HG03039 (cell line): ENCODE data around the gene SKI.

ENCODE experiments used
- ATAC-seq: cut with Tn5 transposase; IDR thresholded peaks from one replicate; pipeline ENCODE4 v1.9.1; 2021; ENCODE audit warnings: mild to moderate bottlenecking, moderate library complexity; ENCODE audit not compliant: unreplicated experiment

SKI gene

DNA sequence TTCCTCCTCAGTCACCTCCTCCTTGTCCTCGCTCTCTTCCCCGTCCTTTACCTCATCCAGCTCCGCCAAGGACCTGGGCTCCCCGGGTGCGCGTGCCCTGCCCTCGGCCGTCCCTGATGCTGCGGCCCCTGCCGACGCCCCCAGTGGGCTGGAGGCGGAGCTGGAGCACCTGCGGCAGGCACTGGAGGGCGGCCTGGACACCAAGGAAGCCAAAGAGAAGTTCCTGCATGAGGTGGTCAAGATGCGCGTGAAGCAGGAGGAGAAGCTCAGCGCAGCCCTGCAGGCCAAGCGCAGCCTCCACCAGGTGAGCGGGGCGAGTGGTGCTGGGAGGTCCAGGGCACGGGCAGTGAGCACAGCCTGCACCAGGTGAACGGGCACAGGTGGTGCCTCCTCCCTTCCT lies 76.2 kb downstream of the SKI start:
- ATAC-seq = no peak

DNA sequence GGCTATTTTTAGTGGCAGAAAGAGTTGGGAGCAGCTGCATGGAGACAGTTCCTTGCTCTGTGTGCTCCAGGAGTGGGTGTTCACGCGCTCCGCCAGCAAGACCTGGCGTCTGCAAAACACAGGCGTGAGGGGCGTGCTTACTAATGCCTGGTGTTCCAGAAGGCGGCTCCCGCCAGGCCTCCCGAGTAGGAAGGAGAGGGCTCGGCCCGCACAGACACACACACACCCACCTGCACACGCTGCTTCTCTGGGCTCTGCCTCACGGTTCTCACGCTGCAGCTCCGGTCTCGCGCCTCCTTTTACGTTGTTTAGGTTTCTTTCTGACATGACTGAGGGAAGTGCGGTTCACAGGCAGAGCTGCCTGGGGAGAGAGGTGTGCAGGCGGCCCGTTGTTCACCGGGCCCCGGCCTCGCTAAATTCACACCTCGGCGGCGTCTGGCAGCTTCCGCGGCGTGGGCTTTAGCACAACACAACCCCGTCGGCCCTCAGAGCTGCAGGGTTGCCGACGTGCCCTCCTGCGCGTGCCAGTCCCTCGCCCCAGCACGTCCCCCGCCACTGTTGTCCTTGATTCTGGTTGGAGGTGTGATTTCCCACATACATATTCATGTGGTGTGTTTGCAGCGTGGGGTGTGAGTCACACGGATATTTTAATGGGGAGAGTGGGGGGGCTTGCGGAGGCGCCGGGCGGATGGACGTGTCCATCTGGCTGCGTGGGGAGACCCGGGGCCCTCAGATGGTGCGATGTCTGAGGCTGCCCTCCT lies 77.0 kb downstream of the SKI start:
- no peak for ATAC-seq

GRCh38 chr1:2306151-2306978 lies 78.2 kb downstream of the SKI start:
- ATAC-seq = no peak

- ATAC-seq = no peak
Measured at GRCh38 chr1:2307064-2307605, 79.0 kb downstream of the SKI start.

- ATAC-seq = no peak
Measured at GRCh38 chr1:2307972-2308371, 79.9 kb downstream of the SKI start.

GRCh38 chr1:2308844-2309243 lies 80.7 kb downstream of the SKI start:
- ATAC-seq = no peak

- ATAC-seq = no peak
Measured at GRCh38 chr1:2310332-2311183, 82.4 kb downstream of the SKI start.

DNA sequence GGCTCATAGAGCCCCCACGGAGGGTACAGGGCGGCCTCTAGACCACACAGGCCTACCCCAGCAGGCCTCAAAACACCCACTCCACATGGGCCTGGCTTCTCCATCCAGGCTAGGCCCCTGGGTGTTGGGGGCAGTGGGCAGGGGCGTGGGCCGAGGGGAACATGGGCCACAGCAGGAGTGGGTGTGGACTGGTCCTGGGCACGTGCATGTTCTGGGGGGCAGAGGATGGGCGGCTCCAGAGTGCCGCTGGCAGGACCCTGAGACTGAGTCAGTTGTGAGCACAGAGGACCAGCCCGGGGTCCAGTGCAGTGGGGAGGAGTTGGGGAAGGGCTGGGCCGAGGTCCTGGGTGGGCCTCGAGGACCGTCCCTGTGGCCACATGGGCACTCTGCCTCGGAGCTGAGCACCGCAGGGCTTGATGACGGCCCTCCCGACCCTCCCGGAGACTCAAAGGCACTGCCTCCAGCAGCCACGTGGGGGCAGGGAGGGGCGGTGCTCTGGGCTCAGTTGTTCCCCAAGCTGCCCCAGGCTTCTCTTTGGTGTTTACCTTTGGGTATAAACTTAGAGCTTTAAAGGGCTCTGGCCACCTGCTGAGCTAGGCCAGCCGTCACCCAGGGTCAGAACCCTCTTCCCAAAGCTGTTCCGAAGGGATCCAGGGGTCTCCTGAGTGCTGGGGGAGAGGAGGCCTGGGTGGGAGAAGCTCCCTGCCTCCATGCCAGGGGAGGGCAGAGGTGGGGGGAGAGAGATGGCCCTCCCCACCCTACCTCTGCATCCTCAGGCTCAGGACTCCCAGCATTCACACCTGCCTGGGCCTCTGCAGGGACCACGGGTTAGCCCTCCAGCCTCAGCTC lies 83.3 kb downstream of the SKI start:
- no peak for ATAC-seq

GRCh38 chr1:2312160-2312514 lies 84.0 kb downstream of the SKI start:
- ATAC-seq = no peak

DNA sequence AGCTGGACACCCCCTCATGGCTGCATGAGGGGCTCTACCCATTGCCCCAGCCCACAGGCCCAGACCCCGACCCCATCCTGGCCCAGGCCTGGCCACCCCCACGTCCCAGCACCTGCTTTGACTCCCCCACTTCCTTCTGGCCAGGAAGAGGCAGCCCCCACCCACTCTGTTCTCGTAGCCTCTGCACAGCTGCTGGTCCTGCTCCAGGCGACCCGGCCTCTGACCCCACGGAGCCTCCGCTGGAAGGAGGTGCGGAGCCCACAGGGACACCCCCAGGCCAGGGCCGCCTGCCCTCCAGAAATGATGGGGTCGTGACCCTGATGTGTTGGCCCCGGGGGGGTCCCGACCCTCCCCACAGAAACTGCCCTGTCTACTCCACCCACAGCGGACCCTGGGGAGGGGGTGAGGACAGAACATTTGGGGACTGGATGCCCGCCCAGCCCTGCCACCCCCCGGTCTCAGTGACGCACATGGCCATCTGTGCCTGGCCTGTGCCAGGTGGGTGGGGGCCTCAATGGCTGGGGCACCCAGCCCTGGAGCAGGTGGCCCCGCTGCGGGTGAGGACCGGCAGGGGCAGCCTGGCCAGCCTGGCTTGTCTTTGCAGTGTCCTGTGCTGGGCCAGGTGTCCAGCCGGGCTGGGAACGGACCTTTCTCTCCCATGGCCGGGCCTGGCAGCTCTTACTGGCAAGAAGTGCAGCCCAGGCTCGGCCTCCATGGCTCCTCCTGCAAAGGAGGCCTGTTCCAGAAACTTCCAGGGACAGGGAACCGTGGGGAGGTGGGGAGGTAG lies 84.6 kb downstream of the SKI start:
- ATAC-seq = no peak

- no peak for ATAC-seq
Measured at GRCh38 chr1:2313651-2314261, 85.6 kb downstream of the SKI start.

GRCh38 chr1:2314273-2314802 lies 86.2 kb downstream of the SKI start:
- no peak for ATAC-seq

GRCh38 chr1:2314803-2315673 lies 86.9 kb downstream of the SKI start:
- ATAC-seq = no peak

DNA sequence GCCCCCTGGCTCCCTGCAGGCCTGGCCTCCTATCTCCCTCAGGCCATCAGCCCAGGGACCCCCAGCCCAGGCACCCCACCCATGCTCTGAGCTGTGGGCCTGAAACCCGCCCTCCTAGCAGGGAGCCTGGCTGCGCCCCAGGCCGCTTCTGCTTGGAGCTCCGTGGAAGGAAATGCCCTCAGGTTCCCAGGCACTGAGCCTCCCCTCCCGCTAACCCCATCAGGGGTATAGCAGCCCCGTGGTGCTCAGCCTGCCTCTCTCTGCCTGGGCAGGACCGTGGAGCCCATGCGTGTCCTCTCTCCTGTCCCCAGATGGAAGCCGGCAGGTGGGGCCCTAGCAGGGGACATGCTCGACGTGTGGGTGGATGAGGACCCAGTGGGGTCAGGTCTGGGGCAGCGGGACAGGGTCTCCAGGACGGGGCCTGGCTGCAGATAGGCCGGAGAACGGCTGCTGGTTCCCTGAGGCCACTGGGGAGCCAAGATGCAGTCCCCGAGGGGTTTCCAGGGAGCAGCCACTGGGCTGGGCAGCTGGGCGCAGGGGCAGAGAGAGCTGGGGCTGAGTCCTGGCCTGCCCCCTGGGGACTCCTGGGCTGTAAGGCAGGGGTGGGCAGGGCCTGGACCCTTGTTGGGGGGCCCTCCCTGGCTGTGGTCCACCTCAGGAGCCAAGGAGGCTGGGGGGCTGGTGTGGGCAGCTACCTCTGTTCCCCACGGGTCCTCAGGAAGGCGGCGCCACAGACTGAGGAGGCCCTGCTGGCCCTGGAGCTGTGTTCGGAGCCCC lies 87.7 kb downstream of the SKI start:
- ATAC-seq = no peak

DNA sequence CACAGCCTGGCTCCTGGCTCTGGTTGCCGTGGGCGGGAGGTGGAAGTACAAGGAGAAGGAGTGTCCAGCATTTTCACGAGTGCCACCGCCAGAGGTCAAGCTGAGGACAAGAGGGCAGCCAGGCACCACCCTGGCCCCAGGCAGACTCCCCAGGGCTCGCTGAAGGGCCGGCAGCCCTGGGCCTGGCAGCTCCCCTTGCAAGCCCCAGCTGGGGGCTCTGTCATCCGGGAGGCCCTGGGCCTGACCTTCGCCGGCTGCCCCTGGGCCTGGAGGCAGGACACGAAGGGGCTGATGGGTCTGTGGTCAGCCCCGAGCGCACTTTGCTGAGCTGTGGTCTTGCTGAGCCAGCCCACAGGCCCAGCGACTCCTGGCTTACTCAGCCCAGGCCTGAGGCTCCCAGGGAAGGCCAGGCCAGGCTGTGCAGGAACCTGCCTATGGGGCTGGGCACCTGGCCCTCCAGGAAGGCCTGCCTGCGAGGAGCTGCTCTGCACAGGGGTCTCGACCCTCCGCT lies 88.4 kb downstream of the SKI start:
- ATAC-seq = no peak

DNA sequence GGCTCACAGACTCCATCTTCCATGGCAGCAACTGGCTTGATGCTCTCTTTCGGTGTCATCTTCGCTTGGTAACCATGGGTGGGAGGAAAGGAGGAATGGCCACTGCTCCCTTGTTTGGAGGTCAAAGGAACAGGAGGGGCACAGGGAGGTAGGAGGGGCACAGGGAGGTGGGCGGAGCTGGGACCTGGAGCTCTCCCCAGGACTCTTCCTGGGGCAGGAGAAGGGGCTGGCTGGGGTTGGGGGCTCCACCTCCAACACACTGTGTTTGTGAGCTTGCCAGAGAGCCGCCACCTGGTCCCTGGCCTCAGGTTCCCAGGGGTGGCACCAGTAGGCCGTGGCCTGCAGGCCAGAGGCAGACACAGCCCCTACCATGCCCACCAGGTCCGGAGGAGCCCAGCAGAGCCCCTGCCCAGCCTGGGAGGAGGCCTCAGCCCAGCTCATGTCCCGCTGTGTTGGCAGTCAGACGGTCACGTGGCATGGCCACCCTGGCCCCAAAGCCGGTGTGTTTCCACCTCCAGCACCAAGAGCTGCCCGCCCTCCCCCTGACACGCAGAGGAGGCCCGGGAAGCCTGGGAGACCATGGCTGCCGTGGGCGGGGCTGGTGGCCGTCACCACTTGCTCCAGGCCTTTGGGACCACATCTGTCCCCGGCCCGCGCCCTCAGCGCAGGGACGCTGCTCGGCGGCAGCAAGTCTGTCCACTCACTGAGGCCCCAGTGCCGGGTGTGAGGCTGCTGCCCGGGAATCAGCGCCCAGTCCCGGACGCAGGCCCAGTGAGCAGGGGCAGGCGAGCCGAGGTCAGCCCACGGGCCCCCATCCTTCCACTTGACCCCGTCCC lies 89.3 kb downstream of the SKI start:
- ATAC-seq = no peak
